Stimulated activated CD4-positive, alpha-beta T cell treated with anti-CD3 and anti-CD28 coated beads, Interleukin-1b, Interleukin-23, amount 100 ng/mL, for 1 hour (primary cell): ENCODE results near the gene CHAF1A.
A peak's percentile ranks its signal among the peaks of the same experiment; 100 is the strongest.

Experiments used
- DNase-seq, 2 donors: peaks; one replicate each; pipeline ENCODE4 v3.0.0-alpha.2; 2020; ENCODE audit warnings: low read depth in 2 of 2

Gene CHAF1A

GRCh38 chr19:4456843-4457653 lies 54.6 kb downstream of the CHAF1A start:
- peak in 1 of 2 donors; percentile 16 for DNase-seq

GRCh38 chr19:4457654-4458395 lies 55.4 kb downstream of the CHAF1A start, which contains the start of gene UBXN6:
Gene UBXN6, minus strand, starts transcription at chr19:4457794. Its CDS starts 97 bp downstream, at chr19:4457697.
- DNase-seq, result peak; percentile 89 to 96

GRCh38 chr19:4464815-4465581 lies 62.6 kb downstream of the CHAF1A start:
- no peak for DNase-seq

DNA sequence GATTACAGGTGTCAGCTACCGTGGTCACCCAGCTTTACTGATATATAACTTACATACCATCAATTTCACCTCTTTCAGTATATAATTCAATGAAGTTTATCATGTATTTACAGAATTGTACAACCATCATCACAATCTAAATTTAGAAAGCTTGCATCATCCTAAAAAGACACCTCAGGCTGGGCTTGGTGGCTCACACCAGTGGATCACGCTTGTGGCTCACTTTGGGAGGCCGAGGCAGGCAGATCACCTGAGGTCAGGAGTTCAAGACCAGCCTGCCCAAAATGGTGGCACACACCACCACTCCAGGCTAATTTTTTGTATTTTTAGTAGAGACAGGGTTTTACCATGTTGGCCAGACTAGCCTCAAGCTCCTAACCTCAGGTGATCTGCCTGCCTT lies 65.4 kb downstream of the CHAF1A start:
- DNase-seq, result no peak

DNA sequence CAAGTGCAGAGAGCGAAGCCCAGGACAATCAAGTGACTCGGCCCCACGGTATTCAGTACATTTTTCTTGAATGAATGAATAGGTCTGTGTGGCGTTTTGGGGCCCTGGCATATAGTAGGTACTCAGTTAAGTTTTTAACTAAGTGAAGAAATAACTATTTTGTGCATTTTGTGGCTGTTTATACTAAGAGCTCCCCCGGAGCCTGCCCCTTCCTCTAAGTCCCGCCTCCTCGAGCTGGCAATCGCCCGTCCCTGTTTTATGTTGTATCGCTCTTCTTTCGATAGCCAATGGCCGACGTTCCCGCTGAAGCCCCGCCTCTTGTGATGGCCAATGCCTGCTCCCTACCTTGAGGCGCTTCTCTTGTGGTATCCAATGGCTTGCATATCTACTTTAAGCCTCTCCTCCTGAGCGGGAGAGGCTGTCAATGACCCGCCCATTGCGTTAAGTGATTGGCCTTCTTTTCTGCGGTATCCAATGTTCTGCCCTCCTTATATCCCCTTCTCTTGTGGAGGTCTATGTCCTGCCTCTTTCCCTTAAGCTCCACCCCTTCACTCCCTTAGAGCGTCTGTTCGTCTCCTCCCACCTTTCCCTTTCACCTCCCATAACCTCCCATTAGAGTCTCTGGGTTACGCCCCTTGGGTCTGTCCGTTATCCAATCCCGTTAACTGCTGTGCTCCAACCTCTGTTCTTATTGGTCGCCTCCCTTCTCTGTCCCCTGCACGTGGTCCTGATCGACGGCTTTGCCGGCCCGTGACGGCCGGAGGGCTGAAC lies 69.1 kb downstream of the CHAF1A start:
- peak; percentile 87 to 95 for DNase-seq

- DNase-seq, result peak in 1 of 2 donors; percentile 89
These were observed 69.9 kb downstream of the CHAF1A start, which contains the start of gene HDGFL2 for GRCh38 chr19:4472174-4472974. Gene HDGFL2, plus strand, starts transcription at chr19:4472297. Its CDS starts 54 bp downstream, at chr19:4472351.

DNA sequence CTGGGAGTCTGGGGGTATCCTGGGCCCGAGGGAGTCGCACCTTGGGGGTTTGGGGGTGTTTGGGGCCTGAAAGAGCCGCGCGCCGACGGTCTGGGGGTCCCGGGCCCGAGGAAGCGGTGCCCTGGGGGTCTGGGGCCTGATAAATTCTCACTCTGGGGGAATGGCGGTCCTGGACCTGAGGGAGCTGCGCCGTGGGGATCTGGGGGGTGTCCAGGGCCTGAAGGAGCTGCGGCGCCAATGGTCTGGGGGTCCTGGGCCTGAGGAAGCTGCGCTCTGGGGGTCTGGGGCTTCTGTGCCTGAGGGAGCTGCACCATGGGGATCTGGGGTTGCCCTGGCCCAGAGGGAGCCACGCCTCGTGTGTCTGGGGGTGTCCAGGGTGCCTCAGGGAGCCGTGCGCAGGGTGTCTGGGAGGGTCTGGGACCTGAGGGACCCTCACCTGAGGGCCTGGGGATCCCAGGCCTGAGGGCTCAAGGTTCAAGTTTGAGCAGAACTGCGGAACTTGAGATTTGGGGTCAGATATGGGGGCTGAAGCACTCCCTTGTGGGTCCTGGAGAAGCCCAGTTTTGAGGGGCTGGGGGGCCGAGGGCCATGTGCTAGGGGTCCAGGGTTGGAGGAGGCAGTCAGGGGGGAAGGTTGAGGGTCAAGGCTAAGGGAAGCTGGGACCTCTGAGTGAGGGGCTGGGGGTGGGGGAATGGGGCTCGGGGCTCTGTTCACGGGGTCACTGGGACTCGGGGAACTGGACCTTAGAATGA lies 70.7 kb downstream of the CHAF1A start:
- DNase-seq, result no peak

DNA sequence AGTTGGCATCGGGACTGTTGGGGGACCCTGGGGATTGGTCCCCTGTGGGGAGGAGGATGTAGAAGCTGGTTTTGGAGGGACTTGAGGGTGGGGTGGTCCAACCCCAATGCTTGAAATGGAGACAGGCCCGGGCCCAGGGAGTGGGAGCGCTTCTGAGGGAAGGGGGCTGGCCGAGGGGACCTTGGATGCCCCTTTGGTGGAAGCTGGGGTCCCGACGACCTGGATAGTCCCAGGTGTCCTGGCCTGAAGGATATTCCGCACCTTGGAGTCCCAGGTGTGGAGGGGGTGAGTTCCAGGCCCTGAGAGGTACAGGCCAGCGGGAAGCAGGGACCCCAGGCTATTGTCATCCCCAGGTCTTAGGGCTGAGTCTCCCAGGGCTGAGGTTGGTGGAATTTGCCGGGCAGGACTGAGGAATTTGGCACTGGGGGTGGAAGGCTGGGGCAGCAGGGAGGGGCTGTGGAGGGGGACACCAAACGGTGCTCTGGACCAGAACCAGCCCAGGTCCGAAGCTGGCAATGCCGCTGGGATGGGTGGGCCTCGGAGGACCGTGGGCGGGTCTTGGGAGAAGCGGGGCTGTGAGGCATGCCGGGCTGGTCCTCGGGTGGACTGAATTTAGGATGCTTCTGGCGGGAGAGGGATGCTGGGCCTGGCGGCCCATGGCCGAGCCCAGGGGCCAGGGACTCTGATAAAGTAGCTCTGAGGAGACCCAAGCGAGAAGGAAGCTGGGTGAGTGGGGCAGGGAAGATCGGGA lies 71.5 kb downstream of the CHAF1A start:
- no peak for DNase-seq

GRCh38 chr19:4474514-4475022 lies 72.1 kb downstream of the CHAF1A start:
- DNase-seq, result no peak

- DNase-seq, result no peak
These were observed 74.8 kb downstream of the CHAF1A start for GRCh38 chr19:4477034-4477801.

DNA sequence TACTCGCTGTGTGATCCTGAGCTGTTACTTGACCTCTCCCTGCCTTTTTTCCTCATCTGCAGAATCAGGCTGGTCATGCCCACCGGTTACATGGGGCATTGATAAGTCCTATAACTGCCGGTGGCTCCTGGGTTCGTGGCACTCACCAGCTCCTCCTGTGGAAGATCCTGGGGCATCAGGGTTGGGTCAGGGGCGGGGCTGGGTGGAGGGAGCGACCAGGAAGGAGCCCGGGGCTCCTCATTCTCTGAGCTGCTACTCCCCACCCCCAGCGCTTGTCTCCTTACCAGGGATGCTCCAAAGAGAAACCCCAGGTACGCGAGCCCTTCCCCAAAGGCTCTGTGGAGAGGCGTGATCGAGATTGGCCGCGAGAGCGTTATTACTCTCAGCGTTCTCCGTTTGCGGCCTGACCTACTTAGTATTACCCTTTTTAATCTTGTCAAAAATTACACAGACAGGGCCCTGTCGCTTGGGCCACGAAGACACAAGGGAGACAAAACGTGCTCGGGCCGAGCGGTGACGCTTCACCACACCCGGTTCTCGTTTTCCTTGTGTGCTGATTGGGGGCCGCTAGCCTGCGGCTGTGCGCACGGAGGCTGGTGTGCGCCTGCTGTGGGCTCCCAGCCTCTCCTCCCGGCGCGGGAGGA lies 80.4 kb downstream of the CHAF1A start:
- no peak for DNase-seq

GRCh38 chr19:4483385-4483784 lies 80.9 kb downstream of the CHAF1A start:
- no peak for DNase-seq

- no peak for DNase-seq
These were observed 85.1 kb downstream of the CHAF1A start for GRCh38 chr19:4487572-4487971.

- no peak for DNase-seq
These were observed 86.1 kb downstream of the CHAF1A start for GRCh38 chr19:4488496-4488895.

GRCh38 chr19:4491446-4491845 lies 89.0 kb downstream of the CHAF1A start:
- DNase-seq, result no peak

GRCh38 chr19:4492337-4493103 lies 90.1 kb downstream of the CHAF1A start:
- no peak for DNase-seq
